Upper lobe of left lung (tissue), 6 donors: ENCODE measurements around the gene SFT2D2. TPM values are rescaled to one million over a fixed set of nuclear protein-coding genes. Genes with fewer than 3 reads are reported as not detected.

Experiments used
- ATAC-seq, 2 donors: fragments of 200-7000 bp; cut with Tn5 transposase; one replicate each; pipeline ENCODE4 v1.9.1; 2022; ENCODE audit warnings: mild to moderate bottlenecking in 2 of 2, moderate library complexity in 2 of 2; ENCODE audit not compliant: low FRiP score in 2 of 2
- DNase-seq, 2 donors: peaks; one replicate each; pipeline ENCODE4 v3.0.0-alpha.2; 2019 to 2020
- H3K27ac ChIP-seq, 4 donors: fragments of 200-600 bp; sonication (generic); one replicate each; pipeline ENCODE4 v1.5.1; 2016 to 2019
- H3K27me3 ChIP-seq, 4 donors: fragments of 200-600 bp; sonication (generic); one replicate each; pipeline ENCODE4 v1.5.1; 2017 to 2019
- H3K36me3 ChIP-seq, 4 donors: fragments of 200-600 bp; sonication (generic); one replicate each; pipeline ENCODE4 v1.5.1; 2016 to 2019
- H3K4me1 ChIP-seq, 4 donors: fragments of 200-600 bp; sonication (generic); one replicate each; pipeline ENCODE4 v1.5.1; 2018 to 2019
- H3K4me3 ChIP-seq, 4 donors: fragments of 200-600 bp; sonication (generic); one replicate each; pipeline ENCODE4 v1.5.1; 2017 to 2019; ENCODE audit warnings: mild to moderate bottlenecking in 2 of 4, moderate library complexity in 1 of 4
- H3K9me3 ChIP-seq, 4 donors: fragments of 200-600 bp; sonication (generic); one replicate each; pipeline ENCODE4 v1.5.1; 2018 to 2019
- EP300 ChIP-seq, 4 donors: sonication (generic); formaldehyde crosslinking; IDR thresholded peaks; one replicate each; pipeline ENCODE4 v1.5.1; 2017; ENCODE audit warnings: antibody characterized with exemption in 4 of 4, control low read depth in 2 of 4
- POLR2A ChIP-seq, 4 donors: fragments of 450-650 bp; IDR thresholded peaks; one replicate each; pipeline ENCODE4 v1.5.1; 2016 to 2017; ENCODE audit warnings: antibody characterized with exemption in 4 of 4, mild to moderate bottlenecking in 2 of 4
- POLR2AphosphoS5 ChIP-seq, 2 donors: sonication (generic); formaldehyde crosslinking; IDR thresholded peaks; one replicate each; pipeline ENCODE4 v1.5.1; 2017; ENCODE audit warnings: antibody characterized with exemption in 2 of 2
- WGBS, 2 donors: methylation state at CpG; one replicate each; pipeline ENCODE4 v1.1.5; 2017 to 2018; 5-methylcytosine and 5-hydroxymethylcytosine counted together
- total RNA-seq, 6 donors: library from RNA; depleted of rRNA in 4 of 6; stranded (reverse); fragments of >200 nt in 4 of 6; gene quantifications; one replicate each; pipeline versions ENCODE4 v1.1.0 to v1.2.1, GENCODE V29; 2016 to 2021
- TF ChIP-seq, protein P1 (sequence below), 6 experiments: fragments of 450-650 bp in 4 of 6; fragments of 200-600 bp in 2 of 6; sonication (generic) in 2 of 6; IDR thresholded peaks; one replicate each; pipeline ENCODE4 v1.5.1; 2016 to 2019; ENCODE audit warnings: antibody characterized with exemption in 6 of 6
- donor health status: DM: no; HTN: no; CAD: no; lungs with moderate emphysema.
- donor health status: DM: no; HTN: yes; CAD: no; lungs with severe emphysema.

The SFT2D2 gene
- total RNA-seq, 6 donors from 2014 or later = 27.7 to 70.6 (median 41.9) TPM

DNA sequence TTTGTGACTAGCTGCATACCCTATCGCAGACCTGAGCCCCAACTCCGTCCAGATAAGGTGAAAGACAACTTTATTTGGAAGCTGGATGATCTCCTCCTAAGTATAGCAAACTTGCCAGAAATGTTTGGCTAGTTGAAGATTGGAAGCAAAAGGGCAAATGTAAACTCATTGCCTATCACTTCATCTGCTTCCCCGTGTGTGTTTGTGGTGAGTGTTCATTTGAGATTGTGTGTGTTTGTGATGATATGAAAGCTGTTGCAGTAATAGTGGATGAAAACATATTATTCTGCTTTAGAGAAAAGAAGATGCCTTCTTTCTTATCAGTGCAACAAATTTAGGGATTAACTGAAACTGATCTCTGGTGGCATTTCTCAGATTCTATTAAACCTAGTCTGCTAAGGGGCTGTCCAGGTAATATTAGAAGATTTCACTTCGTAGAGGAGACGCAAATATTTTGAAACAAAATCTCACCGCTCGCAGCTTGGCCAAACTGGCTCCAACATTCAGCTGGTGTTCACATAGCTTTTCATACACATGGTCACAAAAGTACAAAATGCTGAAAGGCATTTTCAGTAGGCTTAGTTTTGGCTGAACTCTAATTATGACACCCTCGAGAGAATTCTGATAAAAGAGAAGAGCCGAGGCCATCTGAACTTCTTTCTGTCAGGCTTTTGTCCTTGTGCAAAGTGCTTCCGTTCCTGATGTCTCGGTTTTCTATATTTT lies 56.0 kb downstream of the SFT2D2 start:
- H3K4me1 ChIP-seq = peaks cover 0 to 2% (median 1%) of the 10 kb centered on the region in 4 donors
- DNase-seq = no peak
- WGBS, 2 donors = 78 to 81% methylated on average over 11 of the region's 11 CpGs

DNA sequence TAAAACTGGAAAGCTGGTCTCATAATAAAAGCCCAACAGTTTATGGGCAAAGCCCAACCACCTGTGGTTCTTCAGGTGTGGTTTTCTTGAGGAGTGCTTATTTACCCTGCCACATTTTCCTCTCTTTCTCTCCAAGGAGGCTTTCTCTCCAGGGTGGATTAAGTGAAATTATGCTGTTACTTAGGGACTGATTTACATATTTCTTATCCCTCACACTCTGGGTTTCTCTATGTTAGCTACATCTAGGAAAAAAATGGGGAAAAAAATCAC lies 59.7 kb downstream of the SFT2D2 start:
- no peak for DNase-seq
- H3K27me3 ChIP-seq = no peaks in the 10 kb centered on the region

More for the DNA sequence above, 56.0 kb downstream of the SFT2D2 start:
- Histone ChIP-seq H3K36me3 (no peaks in the 10 kb centered on the region), H3K4me3 (no peak overlapping the region), H3K27ac (no peak overlapping the region), H3K9me3 (no peaks in the 10 kb centered on the region), H3K27me3 (no peaks in the 10 kb centered on the region)
- ATAC-seq = no peak
- TF ChIP-seq POLR2A (IDR thresholded peaks at IDR 0.05) = no peak
- TF ChIP-seq EP300 (IDR thresholded peaks at IDR 0.05) = no peak
- TF ChIP-seq, protein P1, sequence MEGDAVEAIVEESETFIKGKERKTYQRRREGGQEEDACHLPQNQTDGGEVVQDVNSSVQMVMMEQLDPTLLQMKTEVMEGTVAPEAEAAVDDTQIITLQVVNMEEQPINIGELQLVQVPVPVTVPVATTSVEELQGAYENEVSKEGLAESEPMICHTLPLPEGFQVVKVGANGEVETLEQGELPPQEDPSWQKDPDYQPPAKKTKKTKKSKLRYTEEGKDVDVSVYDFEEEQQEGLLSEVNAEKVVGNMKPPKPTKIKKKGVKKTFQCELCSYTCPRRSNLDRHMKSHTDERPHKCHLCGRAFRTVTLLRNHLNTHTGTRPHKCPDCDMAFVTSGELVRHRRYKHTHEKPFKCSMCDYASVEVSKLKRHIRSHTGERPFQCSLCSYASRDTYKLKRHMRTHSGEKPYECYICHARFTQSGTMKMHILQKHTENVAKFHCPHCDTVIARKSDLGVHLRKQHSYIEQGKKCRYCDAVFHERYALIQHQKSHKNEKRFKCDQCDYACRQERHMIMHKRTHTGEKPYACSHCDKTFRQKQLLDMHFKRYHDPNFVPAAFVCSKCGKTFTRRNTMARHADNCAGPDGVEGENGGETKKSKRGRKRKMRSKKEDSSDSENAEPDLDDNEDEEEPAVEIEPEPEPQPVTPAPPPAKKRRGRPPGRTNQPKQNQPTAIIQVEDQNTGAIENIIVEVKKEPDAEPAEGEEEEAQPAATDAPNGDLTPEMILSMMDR (IDR thresholded peaks at IDR 0.05) = no peak
- no peak for TF ChIP-seq POLR2AphosphoS5 (IDR thresholded peaks at IDR 0.05)

DNA sequence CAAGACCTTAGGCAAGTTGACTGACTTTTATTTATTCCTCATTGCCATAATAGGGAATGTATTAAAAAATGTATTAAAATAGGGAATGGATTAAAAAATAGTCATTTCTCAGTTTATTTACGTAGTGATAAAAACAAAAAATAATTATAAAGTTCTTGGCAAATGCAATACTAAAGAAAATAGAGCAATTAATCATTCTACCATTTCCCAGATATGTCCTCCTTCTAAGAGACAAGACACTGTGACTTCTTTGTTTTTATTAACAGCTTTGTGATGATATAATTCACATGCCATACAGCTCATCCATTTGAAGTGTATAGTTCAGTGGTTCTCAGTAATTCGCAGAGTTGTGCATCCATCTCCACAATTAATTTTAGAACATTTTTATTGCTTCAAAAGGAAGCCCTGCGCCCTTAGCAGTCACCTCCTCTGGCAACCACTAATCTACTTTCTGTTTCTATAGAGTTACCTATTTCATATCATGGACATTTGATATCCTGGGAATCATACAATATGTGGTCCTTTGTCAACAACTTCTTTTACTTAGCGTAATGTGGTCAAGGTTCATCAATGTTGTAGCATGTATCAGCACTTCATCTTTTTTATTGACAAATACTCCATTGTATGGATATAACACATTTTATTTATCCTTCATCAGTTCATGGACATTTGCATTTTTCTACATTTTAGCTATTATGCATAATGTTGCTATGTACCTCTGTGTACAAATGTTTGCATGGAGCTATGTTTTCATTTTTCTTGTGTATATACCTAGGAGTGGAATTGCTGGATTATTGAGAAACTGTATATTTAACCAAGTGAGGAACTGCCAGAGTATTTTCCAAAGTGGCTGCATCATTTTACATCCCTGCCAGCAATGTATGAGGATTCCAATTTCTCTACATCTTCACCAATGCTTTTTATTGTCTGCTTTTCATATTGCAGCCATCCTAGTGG lies 60.4 kb downstream of the SFT2D2 start:
- ATAC-seq = no peak
- no peak for TF ChIP-seq POLR2A (IDR thresholded peaks at IDR 0.05)
- TF ChIP-seq POLR2AphosphoS5 (IDR thresholded peaks at IDR 0.05) = no peak
- TF ChIP-seq, protein P1 (IDR thresholded peaks at IDR 0.05) = no peak
- TF ChIP-seq EP300 (IDR thresholded peaks at IDR 0.05) = no peak
- Histone ChIP-seq H3K9me3 (no peaks in the 10 kb centered on the region), H3K4me1 (peaks cover 0 to 8% (median 3%) of the 10 kb centered on the region in 4 donors), H3K4me3 (no peak overlapping the region), H3K36me3 (no peaks in the 10 kb centered on the region), H3K27me3 (no peaks in the 10 kb centered on the region), H3K27ac (no peak overlapping the region)
- 93 to 97% methylated on average over 4 of the region's 4 CpGs for WGBS, 2 donors
- no peak for DNase-seq

More for the DNA sequence above, 59.7 kb downstream of the SFT2D2 start:
- ATAC-seq = no peak
- peaks cover 0 to 8% (median 3%) of the 10 kb centered on the region in 4 donors for H3K4me1 ChIP-seq
- H3K9me3 ChIP-seq = no peaks in the 10 kb centered on the region
- no peak for TF ChIP-seq EP300 (IDR thresholded peaks at IDR 0.05)
- TF ChIP-seq, protein P1 (IDR thresholded peaks at IDR 0.05) = no peak
- no peak for TF ChIP-seq POLR2A (IDR thresholded peaks at IDR 0.05)
- TF ChIP-seq POLR2AphosphoS5 (IDR thresholded peaks at IDR 0.05) = no peak
- no peaks in the 10 kb centered on the region for H3K36me3 ChIP-seq
- no peak overlapping the region for H3K4me3 ChIP-seq
- H3K27ac ChIP-seq = no peak overlapping the region

DNA sequence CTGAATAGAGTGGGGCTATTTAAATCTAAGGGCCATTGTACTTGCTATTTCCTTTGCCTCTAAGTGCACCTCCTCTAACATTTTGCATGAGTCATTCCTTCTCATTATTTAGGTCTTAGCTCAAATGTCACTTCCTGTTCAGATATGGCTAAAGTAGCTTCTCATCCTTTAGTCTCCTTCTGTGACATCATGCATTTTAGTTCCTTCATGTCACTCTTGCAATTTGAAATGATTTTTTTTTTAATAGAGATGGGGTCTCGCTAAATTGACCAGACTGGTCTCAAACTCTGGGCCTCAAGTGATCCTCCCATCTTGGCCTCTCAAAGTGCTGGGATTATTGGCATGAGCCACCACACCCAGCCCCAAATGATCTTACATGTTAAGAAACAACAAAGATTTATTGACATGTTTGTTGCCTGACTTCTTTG lies 61.4 kb downstream of the SFT2D2 start:
- no peak for DNase-seq
- Histone ChIP-seq H3K4me1 (peaks cover 0 to 8% (median 3%) of the 10 kb centered on the region in 4 donors), H3K4me3 (no peak overlapping the region), H3K36me3 (no peaks in the 10 kb centered on the region), H3K27me3 (no peaks in the 10 kb centered on the region), H3K9me3 (no peaks in the 10 kb centered on the region), H3K27ac (no peak overlapping the region)
- no peak for TF ChIP-seq EP300 (IDR thresholded peaks at IDR 0.05)
- WGBS, 2 donors = 100% methylated on average over 1 of the region's 1 CpG
- ATAC-seq = no peak

DNA sequence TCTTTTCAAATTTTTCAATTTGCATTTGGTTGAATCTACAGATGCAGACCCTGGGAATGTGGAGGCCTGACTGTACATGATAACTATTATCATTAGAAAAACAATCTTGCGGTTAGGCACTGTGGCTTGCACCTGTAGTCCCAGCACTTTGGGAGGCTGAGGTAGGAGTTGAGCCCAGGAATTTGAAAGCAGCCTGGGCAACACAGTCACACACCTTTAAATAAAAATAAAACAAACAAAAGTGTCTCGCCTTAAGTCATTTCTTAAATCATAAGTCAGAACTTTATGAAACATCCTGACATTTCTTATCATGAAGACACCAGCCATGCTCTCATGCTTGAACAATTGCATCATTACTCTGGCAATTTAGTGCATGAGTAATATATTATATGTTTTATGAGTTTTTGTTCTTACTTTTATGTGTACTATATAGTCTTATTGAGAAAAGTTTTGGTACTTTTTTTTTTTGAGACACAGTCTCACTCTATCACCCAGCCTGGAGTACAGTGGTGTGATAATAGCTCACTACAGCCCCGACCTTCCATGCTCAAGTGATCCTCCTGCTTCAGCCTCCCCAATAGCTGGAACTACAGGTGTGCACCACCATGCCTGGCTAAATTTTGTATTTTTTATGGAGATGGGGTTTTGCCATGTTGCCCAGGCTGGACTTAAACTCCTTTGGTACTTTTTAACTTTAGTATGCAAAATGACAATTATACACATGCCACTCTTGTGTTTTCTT lies 62.7 kb downstream of the SFT2D2 start:
- TF ChIP-seq, protein P1 (IDR thresholded peaks at IDR 0.05) = no peak
- TF ChIP-seq POLR2A (IDR thresholded peaks at IDR 0.05) (no peak), EP300 (IDR thresholded peaks at IDR 0.05) (no peak), POLR2AphosphoS5 (IDR thresholded peaks at IDR 0.05) (no peak)
- no peaks in the 10 kb centered on the region for H3K9me3 ChIP-seq
- no peak overlapping the region for H3K4me3 ChIP-seq
- WGBS, 2 donors = 89 to 100% methylated on average over 3 of the region's 3 CpGs
- peaks cover 0 to 8% (median 3%) of the 10 kb centered on the region in 4 donors for H3K4me1 ChIP-seq
- no peaks in the 10 kb centered on the region for H3K27me3 ChIP-seq
- H3K36me3 ChIP-seq = no peaks in the 10 kb centered on the region
- H3K27ac ChIP-seq = no peak overlapping the region
- DNase-seq (no peak), ATAC-seq (no peak)
